Right cardiac atrium (tissue), 5 donors: ENCODE measurements around the gene HID1. TPM values are rescaled to one million over a fixed set of nuclear protein-coding genes. Genes with fewer than 3 reads are reported as not detected.
"Not testable (repeated sequence)": the region's sequence is repeated elsewhere in the genome, so short reads cannot be mapped to it uniquely, and the experiment has no call there.

Experiments
- ATAC-seq, 2 donors: fragments of 200-7000 bp; cut with Tn5 transposase; one replicate each; pipeline versions ENCODE4 v1.8.0 to v1.9.1; 2020; ENCODE audit warnings: moderate library complexity in 2 of 2, mild to moderate bottlenecking in 1 of 2
- DNase-seq, 3 donors: peaks; one replicate each; pipeline ENCODE4 v3.0.0-alpha.2; 2020
- H3K27ac ChIP-seq: one replicate; pipeline ENCODE4 v1.5.1; 2013; ENCODE audit warnings: mild to moderate bottlenecking, low read length, control low read depth, moderate library complexity
- H3K27me3 ChIP-seq: one replicate; pipeline ENCODE4 v1.6.1; 2013; ENCODE audit not compliant: control insufficient read depth, insufficient read depth
- H3K4me1 ChIP-seq: one replicate; pipeline ENCODE4 v1.6.1; 2013; ENCODE audit warnings: low read length; ENCODE audit not compliant: control insufficient read depth, insufficient read depth
- H3K4me3 ChIP-seq: one replicate; pipeline ENCODE4 v1.5.1; 2013; ENCODE audit warnings: low read length, control low read depth
- H3K9me3 ChIP-seq: one replicate; pipeline ENCODE4 v1.6.1; 2013; ENCODE audit warnings: low read length; ENCODE audit not compliant: control insufficient read depth
- WGBS: extraction: QIAGEN DNeasy Blood & Tissue Kit; methylation state at CpG from one replicate; pipeline ENCODE4 v1.1.7; 2013; 5-methylcytosine and 5-hydroxymethylcytosine counted together
- intact Hi-C, 4 donors: fragments of 100-400 bp; cut with DNase I; formaldehyde crosslinking; loops; one replicate each; pipeline versions ENCODE4 v1.11.0 to v1.14.0; 2022 to 2023
- polyA plus RNA-seq: library from polyadenylated mRNA; stranded (reverse); fragments of 200-250 nt; gene quantifications from one replicate; pipeline ENCODE4 v1.2.3, GENCODE V29; 2013
- total RNA-seq, 4 donors: library from RNA; stranded (reverse); fragmentation: NEBNext Ultra II Directional; extraction: Animal tissue kit (Norgen Biotek cat#: 25700); gene quantifications; one replicate each; pipeline ENCODE4 v1.2.1, GENCODE V29; 2021
- donor health status: healthy with polysubstance abuse.
- donor health status: DM: no; HTN: yes; CAD: no.
- donor health status: DM: no; HTN: no; CAD: no.
- donor health status: DM: no; HTN: yes; CAD: no; lungs with severe emphysema.
- donor health status: DM: yes; HTN: yes; CAD: no.

The HID1 gene
- total and polyA plus RNA-seq, 5 donors = 6.5 to 12.0 (median 11.5) TPM

- DNase-seq (no peak), ATAC-seq (no peak)
- Histone ChIP-seq H3K9me3 (no peaks in the 10 kb centered on the region), H3K4me1 (no peaks in the 10 kb centered on the region), H3K27me3 (no peaks in the 10 kb centered on the region), H3K4me3 (no peak overlapping the region), H3K27ac (no peak overlapping the region)
- 80% methylated on average over 27 of the region's 27 CpGs for WGBS
- intact Hi-C loops = no loop called here
Observed at GRCh38 chr17:74920306-74920620, 52.3 kb downstream of the HID1 start.

- intact Hi-C loops = no loop called here
- no peaks in the 10 kb centered on the region for H3K9me3 ChIP-seq
- 70% methylated on average over 67 of the region's 67 CpGs for WGBS
- H3K27ac ChIP-seq = no peak overlapping the region
- DNase-seq (no peak), ATAC-seq (no peak)
- H3K4me3 ChIP-seq = no peak overlapping the region
- no peaks in the 10 kb centered on the region for H3K27me3 ChIP-seq
- H3K4me1 ChIP-seq = no peaks in the 10 kb centered on the region
Observed at GRCh38 chr17:74919440-74920305, 52.9 kb downstream of the HID1 start.

- intact Hi-C loops = no loop called here
- H3K4me3 ChIP-seq = no peak overlapping the region
- H3K27ac ChIP-seq = no peak overlapping the region
- H3K4me1 ChIP-seq = no peaks in the 10 kb centered on the region
- DNase-seq = no peak
- ATAC-seq = no peak
- no peaks in the 10 kb centered on the region for H3K9me3 ChIP-seq
- H3K27me3 ChIP-seq = no peaks in the 10 kb centered on the region
- 82% methylated on average over 5 of the region's 5 CpGs for whole genome bisulfite sequencing
Observed at GRCh38 chr17:74918906-74919305, 53.7 kb downstream of the HID1 start.

GRCh38 chr17:74917430-74917829 lies 55.1 kb downstream of the HID1 start:
- Histone ChIP-seq H3K27me3 (no peaks in the 10 kb centered on the region), H3K27ac (no peak overlapping the region), H3K4me1 (no peaks in the 10 kb centered on the region), H3K9me3 (no peaks in the 10 kb centered on the region), H3K4me3 (no peak overlapping the region)
- DNase-seq (no peak), ATAC-seq (no peak)
- intact Hi-C loops = no loop called here
- WGBS = 54% methylated on average over 10 of the region's 10 CpGs

- H3K4me1 ChIP-seq = no peaks in the 10 kb centered on the region
- H3K27ac ChIP-seq = no peak overlapping the region
- 92% methylated on average over 11 of the region's 11 CpGs for WGBS
- no peaks in the 10 kb centered on the region for H3K27me3 ChIP-seq
- DNase-seq (no peak), ATAC-seq (no peak)
- intact Hi-C loops = no loop called here
- H3K4me3 ChIP-seq = no peak overlapping the region
- no peaks in the 10 kb centered on the region for H3K9me3 ChIP-seq
Observed at GRCh38 chr17:74916851-74917199, 55.7 kb downstream of the HID1 start.

GRCh38 chr17:74916136-74916850 lies 56.3 kb downstream of the HID1 start:
- ATAC-seq (no peak), DNase-seq (no peak)
- no peak overlapping the region for H3K4me3 ChIP-seq
- intact Hi-C loops = no loop called here
- no peaks in the 10 kb centered on the region for H3K9me3 ChIP-seq
- no peak overlapping the region for H3K27ac ChIP-seq
- whole genome bisulfite sequencing = 78% methylated on average over 13 of the region's 13 CpGs
- no peaks in the 10 kb centered on the region for H3K4me1 ChIP-seq
- no peaks in the 10 kb centered on the region for H3K27me3 ChIP-seq

- intact Hi-C loops, H3K27me3 ChIP-seq, H3K9me3 ChIP-seq, ATAC-seq, H3K27ac ChIP-seq, H3K4me3 ChIP-seq, DNase-seq, H3K4me1 ChIP-seq: not testable (repeated sequence)
- 59% methylated on average over 8 of the region's 8 CpGs for WGBS
Observed at GRCh38 chr17:74911423-74911822, 61.1 kb downstream of the HID1 start.

GRCh38 chr17:74909097-74909496 lies 63.5 kb downstream of the HID1 start:
- H3K27me3 ChIP-seq, H3K27ac ChIP-seq, ATAC-seq, H3K4me3 ChIP-seq, DNase-seq, H3K4me1 ChIP-seq, intact Hi-C loops, H3K9me3 ChIP-seq: not testable (repeated sequence)
- WGBS = 70% methylated on average over 4 of the region's 4 CpGs

GRCh38 chr17:74907012-74907411 lies 65.5 kb downstream of the HID1 start:
- intact Hi-C loops = no loop called here
- WGBS = 96% methylated on average over 34 of the region's 34 CpGs
- DNase-seq = no peak
- H3K9me3 ChIP-seq = no peaks in the 10 kb centered on the region
- H3K27ac ChIP-seq = no peak overlapping the region
- no peak overlapping the region for H3K4me3 ChIP-seq
- no peaks in the 10 kb centered on the region for H3K27me3 ChIP-seq
- ATAC-seq = no peak
- no peaks in the 10 kb centered on the region for H3K4me1 ChIP-seq

- H3K27ac ChIP-seq, H3K4me3 ChIP-seq, intact Hi-C loops, DNase-seq, H3K27me3 ChIP-seq, ATAC-seq, H3K9me3 ChIP-seq, H3K4me1 ChIP-seq: not testable (repeated sequence)
- WGBS = 71% methylated on average over 6 of the region's 6 CpGs
Observed at GRCh38 chr17:74906214-74906793, 66.3 kb downstream of the HID1 start.

- intact Hi-C loops = no loop called here
- Histone ChIP-seq H3K4me3 (no peak overlapping the region), H3K4me1 (no peaks in the 10 kb centered on the region), H3K27me3 (no peaks in the 10 kb centered on the region), H3K27ac (no peak overlapping the region), H3K9me3 (no peaks in the 10 kb centered on the region)
- ATAC-seq (no peak), DNase-seq (no peak)
- 79% methylated on average over 7 of the region's 7 CpGs for WGBS
Observed at GRCh38 chr17:74904687-74905409, 67.7 kb downstream of the HID1 start.
